GM12801 (cell line): Measurements from ENCODE around the gene TRAPPC2L.

Source experiments
- CTCF ChIP-seq: IDR thresholded peaks from one replicate; pipeline ENCODE4 v1.5.1; 2011; ENCODE audit warnings: control low read depth; ENCODE audit not compliant: insufficient read length; ENCODE audit errors: extremely low read depth

Gene TRAPPC2L

GRCh38 chr16:88836791-88837190 is 20.1 kb upstream of the TRAPPC2L start:
- TF ChIP-seq CTCF, result no peak

GRCh38 chr16:88837806-88838205 is 19.1 kb upstream of the TRAPPC2L start:
- no peak for TF ChIP-seq CTCF

- TF ChIP-seq CTCF, result no peak
These were observed 18.4 kb upstream of the TRAPPC2L start for GRCh38 chr16:88838566-88838965.

- no peak for TF ChIP-seq CTCF
These were observed 17.8 kb upstream of the TRAPPC2L start for GRCh38 chr16:88839026-88839529.

- TF ChIP-seq CTCF, result no peak
These were observed 17.0 kb upstream of the TRAPPC2L start for GRCh38 chr16:88839745-88840599.

- TF ChIP-seq CTCF, result no peak
These were observed 16.2 kb upstream of the TRAPPC2L start for GRCh38 chr16:88840600-88841215.

GRCh38 chr16:88841521-88842307 is 15.2 kb upstream of the TRAPPC2L start:
- TF ChIP-seq CTCF, result no peak
